HepG2 (cell line): ENCODE results near the gene PDZD7. TPM values are rescaled to one million over a fixed set of nuclear protein-coding genes. Genes with fewer than 3 reads are reported as not detected.

Source experiments
- AGO1 ChIP-seq: fragments of 200-400 bp; formaldehyde crosslinking; IDR thresholded peaks from 2 replicates; pipeline ENCODE4 v1.6.1; 2017; ENCODE audit warnings: mild to moderate bottlenecking, low read depth, low read length, moderate library complexity; ENCODE audit not compliant: poor library complexity, severe bottlenecking
- ATF3 ChIP-seq: sonication (generic); formaldehyde crosslinking; IDR thresholded peaks from 2 replicates; pipeline ENCODE4 v1.4.0; 2020; ENCODE audit warnings: missing genetic modification reagents
- ELF1 ChIP-seq: sonication (generic); formaldehyde crosslinking; IDR thresholded peaks from 2 replicates; pipeline ENCODE4 v1.4.0; 2020; ENCODE audit warnings: missing genetic modification reagents
- ELF4 ChIP-seq: sonication (generic); formaldehyde crosslinking; IDR thresholded peaks from 2 replicates; pipeline ENCODE4 v1.5.0; 2020; ENCODE audit warnings: missing genetic modification reagents, mild to moderate bottlenecking, moderate library complexity, borderline replicate concordance
- GLI4 ChIP-seq: sonication (generic); formaldehyde crosslinking; IDR thresholded peaks from 2 replicates; pipeline ENCODE4 v1.5.1; 2020; ENCODE audit warnings: missing genetic modification reagents, mild to moderate bottlenecking, moderate library complexity, borderline replicate concordance
- HDAC2 ChIP-seq: sonication (generic); formaldehyde crosslinking; IDR thresholded peaks from 2 replicates; pipeline ENCODE4 v1.4.0; 2020; ENCODE audit warnings: missing genetic modification reagents
- HNF1B ChIP-seq: sonication (generic); formaldehyde crosslinking; IDR thresholded peaks from 2 replicates; pipeline ENCODE4 v1.5.1; 2020; ENCODE audit warnings: mild to moderate bottlenecking, moderate library complexity, missing genetic modification reagents
- MAFK ChIP-seq, 2 experiments: IDR thresholded peaks in 1 of 2; conservative IDR thresholded peaks in 1 of 2; 2 replicates each; pipeline ENCODE4 v1.6.1; 2011; ENCODE audit warnings: improper control_type of control experiment in 2 of 2, low read length in 2 of 2
- MED8 ChIP-seq: sonication (generic); formaldehyde crosslinking; IDR thresholded peaks from 2 replicates; pipeline ENCODE4 v1.8.1; 2023; ENCODE audit warnings: mild to moderate bottlenecking, missing genetic modification reagents; ENCODE audit not compliant: insufficient replicate concordance
- MTERF4 ChIP-seq: sonication (generic); formaldehyde crosslinking; IDR thresholded peaks from 2 replicates; pipeline ENCODE4 v1.8.0; 2023; ENCODE audit warnings: mild to moderate bottlenecking, missing genetic modification reagents
- NR2F1 ChIP-seq, 2 experiments: fragments of 450-650 bp in 1 of 2; formaldehyde crosslinking in 1 of 2; IDR thresholded peaks; 2 replicates each; pipeline versions ENCODE4 v1.5.0 to v1.6.1; 2016 to 2020; ENCODE audit warnings: mild to moderate bottlenecking in 1 of 2, missing compliant biosample characterization in 1 of 2, missing genetic modification reagents in 1 of 2, moderate library complexity in 1 of 2
- POGZ ChIP-seq: sonication (generic); formaldehyde crosslinking; IDR thresholded peaks from 2 replicates; pipeline ENCODE4 v1.4.0; 2020; ENCODE audit warnings: mild to moderate bottlenecking, missing genetic modification reagents
- ZNF24 ChIP-seq: fragments of 450-650 bp; IDR thresholded peaks from 2 replicates; pipeline ENCODE4 v1.6.1; 2017; ENCODE audit warnings: antibody characterized with exemption, mild to moderate bottlenecking
- ZNF350 ChIP-seq: sonication (generic); formaldehyde crosslinking; IDR thresholded peaks from 2 replicates; pipeline ENCODE4 v1.4.0; 2020; ENCODE audit warnings: mild to moderate bottlenecking, low read depth, missing genetic modification reagents, borderline replicate concordance
- ZNF496 ChIP-seq: sonication (generic); formaldehyde crosslinking; IDR thresholded peaks from 2 replicates; pipeline ENCODE4 v1.8.1; 2023; ENCODE audit warnings: mild to moderate bottlenecking, moderate library complexity, missing genetic modification reagents; ENCODE audit not compliant: insufficient replicate concordance
- ZNF557 ChIP-seq: sonication (generic); formaldehyde crosslinking; IDR thresholded peaks from 2 replicates; pipeline ENCODE4 v1.4.0; 2020; ENCODE audit warnings: missing genetic modification reagents
- ZNF773 ChIP-seq: sonication (generic); formaldehyde crosslinking; IDR thresholded peaks from 2 replicates; pipeline ENCODE4 v1.4.0; 2020; ENCODE audit warnings: missing genetic modification reagents, borderline replicate concordance
- polyA plus RNA-seq, 8 experiments: library from polyadenylated mRNA; depleted of rRNA in 3 of 8; stranded (reverse) in 7 of 8; unstranded in 1 of 8; fragments of >200 nt; fragmentation: Illumina TruSeq in 4 of 8; extraction: Trizol in 4 of 8; gene quantifications; 2 replicates each; pipeline versions ENCODE4 v1.2.1 to v1.2.3, GENCODE V29; 2011 to 2016; ENCODE audit warnings: low read depth in 4 of 8, missing spikeins in 1 of 8, mixed read lengths in 1 of 8; ENCODE audit not compliant: insufficient read depth in 1 of 8
- total RNA-seq, 5 experiments: library from RNA; depleted of rRNA; stranded (reverse); fragments of >200 nt; fragmentation: Illumina TruSeq; extraction: Trizol; gene quantifications; 2 replicates each; pipeline ENCODE4 v1.2.3, GENCODE V29; 2016; ENCODE audit warnings: low read depth in 1 of 5
- TF ChIP-seq, protein P1 (sequence below): IDR thresholded peaks from 2 replicates; pipeline ENCODE4 v1.6.1; 2018; ENCODE audit warnings: missing genetic modification reagents
- TF ChIP-seq, protein P2 (sequence below): sonication (generic); formaldehyde crosslinking; IDR thresholded peaks from 2 replicates; pipeline ENCODE4 v1.4.0; 2020; ENCODE audit warnings: missing genetic modification reagents
- TF ChIP-seq, protein P3 (sequence below): sonication (generic); formaldehyde crosslinking; IDR thresholded peaks from 2 replicates; pipeline ENCODE4 v1.8.1; 2022; ENCODE audit warnings: mild to moderate bottlenecking, missing genetic modification reagents

The PDZD7 gene
- total and polyA plus RNA-seq, 2 of the 13 experiments (the other 11 are each of a cell fraction or from before 2014, with no cell fraction given): 0.58 to 0.73 TPM

GRCh38 chr10:101042667-101043362, 11.9 kb upstream of the PDZD7 start (continued):
- TF ChIP-seq AGO1 (peak; percentile 42), POGZ (0 out of 2 replicates have a peak, but pooled peaks have one; percentile 19), ZNF496 (CRISPR knock-in tag) (no peak), ZNF350 (CRISPR knock-in tag) (peak; percentile 47; the same call in 1 of the 2 replicates), HDAC2 (CRISPR knock-in tag) (0 out of 2 replicates have a peak, but pooled peaks have one; percentile 23), ELF1 (CRISPR knock-in tag) (peak; percentile 91), HNF1B (CRISPR knock-in tag) (no peak; the same call in none of the 2 replicates), GLI4 (CRISPR knock-in tag) (no peak), ZNF773 (CRISPR knock-in tag) (no peak), ZNF24 (no peak), ELF4 (CRISPR knock-in tag) (no peak), ZNF557 (no peak), MAFK (conservative IDR thresholded peaks at IDR 0.05 in 1 of 2, IDR thresholded peaks at IDR 0.05 in 1 of 2; ENCODE audit: low read length in 2 of 2) (no peak), MTERF4 (CRISPR knock-in tag) (no peak), NR2F1 (CRISPR knock-in tag; IDR thresholded peaks at IDR 0.05) (peak in 1 of 2 experiments; percentile 16; a peak in 1 of 4 replicates), ATF3 (no peak), MED8 (no peak)
- TF ChIP-seq, protein P1, sequence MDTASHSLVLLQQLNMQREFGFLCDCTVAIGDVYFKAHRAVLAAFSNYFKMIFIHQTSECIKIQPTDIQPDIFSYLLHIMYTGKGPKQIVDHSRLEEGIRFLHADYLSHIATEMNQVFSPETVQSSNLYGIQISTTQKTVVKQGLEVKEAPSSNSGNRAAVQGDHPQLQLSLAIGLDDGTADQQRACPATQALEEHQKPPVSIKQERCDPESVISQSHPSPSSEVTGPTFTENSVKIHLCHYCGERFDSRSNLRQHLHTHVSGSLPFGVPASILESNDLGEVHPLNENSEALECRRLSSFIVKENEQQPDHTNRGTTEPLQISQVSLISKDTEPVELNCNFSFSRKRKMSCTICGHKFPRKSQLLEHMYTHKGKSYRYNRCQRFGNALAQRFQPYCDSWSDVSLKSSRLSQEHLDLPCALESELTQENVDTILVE: peak; percentile 80
- TF ChIP-seq, protein P2, sequence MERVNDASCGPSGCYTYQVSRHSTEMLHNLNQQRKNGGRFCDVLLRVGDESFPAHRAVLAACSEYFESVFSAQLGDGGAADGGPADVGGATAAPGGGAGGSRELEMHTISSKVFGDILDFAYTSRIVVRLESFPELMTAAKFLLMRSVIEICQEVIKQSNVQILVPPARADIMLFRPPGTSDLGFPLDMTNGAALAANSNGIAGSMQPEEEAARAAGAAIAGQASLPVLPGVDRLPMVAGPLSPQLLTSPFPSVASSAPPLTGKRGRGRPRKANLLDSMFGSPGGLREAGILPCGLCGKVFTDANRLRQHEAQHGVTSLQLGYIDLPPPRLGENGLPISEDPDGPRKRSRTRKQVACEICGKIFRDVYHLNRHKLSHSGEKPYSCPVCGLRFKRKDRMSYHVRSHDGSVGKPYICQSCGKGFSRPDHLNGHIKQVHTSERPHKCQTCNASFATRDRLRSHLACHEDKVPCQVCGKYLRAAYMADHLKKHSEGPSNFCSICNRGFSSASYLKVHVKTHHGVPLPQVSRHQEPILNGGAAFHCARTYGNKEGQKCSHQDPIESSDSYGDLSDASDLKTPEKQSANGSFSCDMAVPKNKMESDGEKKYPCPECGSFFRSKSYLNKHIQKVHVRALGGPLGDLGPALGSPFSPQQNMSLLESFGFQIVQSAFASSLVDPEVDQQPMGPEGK: no peak
- TF ChIP-seq, protein P3, sequence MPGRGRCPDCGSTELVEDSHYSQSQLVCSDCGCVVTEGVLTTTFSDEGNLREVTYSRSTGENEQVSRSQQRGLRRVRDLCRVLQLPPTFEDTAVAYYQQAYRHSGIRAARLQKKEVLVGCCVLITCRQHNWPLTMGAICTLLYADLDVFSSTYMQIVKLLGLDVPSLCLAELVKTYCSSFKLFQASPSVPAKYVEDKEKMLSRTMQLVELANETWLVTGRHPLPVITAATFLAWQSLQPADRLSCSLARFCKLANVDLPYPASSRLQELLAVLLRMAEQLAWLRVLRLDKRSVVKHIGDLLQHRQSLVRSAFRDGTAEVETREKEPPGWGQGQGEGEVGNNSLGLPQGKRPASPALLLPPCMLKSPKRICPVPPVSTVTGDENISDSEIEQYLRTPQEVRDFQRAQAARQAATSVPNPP (CRISPR knock-in tag): no peak
